H9 (cell line): Measurements from ENCODE around the gene IQGAP2. TPM values are rescaled to one million over a fixed set of nuclear protein-coding genes. Genes with fewer than 3 reads are reported as not detected.

Experiments
- DNase-seq: peaks from one replicate; pipeline ENCODE4 v3.0.0-alpha.2; 2017
- H2AFZ ChIP-seq: one replicate; pipeline ENCODE4 v1.6.1; 2013; ENCODE audit warnings: mild to moderate bottlenecking, low read length, control low read depth, moderate library complexity
- H2AK5ac ChIP-seq: 2 replicates; pipeline ENCODE4 v1.6.1; 2013; ENCODE audit warnings: low read length, control low read depth, mixed read lengths; ENCODE audit not compliant: insufficient read length
- H2BK120ac ChIP-seq: one replicate; pipeline ENCODE4 v1.6.1; 2013; ENCODE audit warnings: low read depth, mild to moderate bottlenecking, low read length, control low read depth, inconsistent platforms; ENCODE audit not compliant: poor library complexity, severe bottlenecking
- H2BK12ac ChIP-seq: 2 replicates; pipeline ENCODE4 v1.6.1; 2013; ENCODE audit warnings: low read length, control low read depth, mixed read lengths, low read depth; ENCODE audit not compliant: insufficient read length
- H2BK15ac ChIP-seq: 2 replicates; pipeline ENCODE4 v1.6.1; 2013; ENCODE audit warnings: low read depth, low read length, control low read depth
- H2BK20ac ChIP-seq: one replicate; pipeline ENCODE4 v1.6.1; 2013; ENCODE audit warnings: low read depth, mild to moderate bottlenecking, low read length, control low read depth, inconsistent platforms; ENCODE audit not compliant: poor library complexity, severe bottlenecking
- H2BK5ac ChIP-seq: 2 replicates; pipeline ENCODE4 v1.6.1; 2013; ENCODE audit warnings: low read length, control low read depth, mixed read lengths; ENCODE audit not compliant: insufficient read length
- H3K14ac ChIP-seq: 2 replicates; pipeline ENCODE4 v1.6.1; 2013; ENCODE audit warnings: low read length, control low read depth; ENCODE audit not compliant: insufficient read depth
- H3K18ac ChIP-seq: 2 replicates; pipeline ENCODE4 v1.6.1; 2013; ENCODE audit warnings: low read depth, mild to moderate bottlenecking, mixed read lengths, low read length, control low read depth; ENCODE audit not compliant: insufficient read length
- H3K23ac ChIP-seq: 2 replicates; pipeline ENCODE4 v1.6.1; 2013; ENCODE audit warnings: low read length, control low read depth, mixed read lengths, low read depth; ENCODE audit not compliant: insufficient read length
- H3K23me2 ChIP-seq: 2 replicates; pipeline ENCODE4 v1.6.1; 2013; ENCODE audit warnings: low read depth, mild to moderate bottlenecking, mixed read lengths, low read length, control low read depth; ENCODE audit not compliant: insufficient read length, poor library complexity, severe bottlenecking
- H3K27ac ChIP-seq: 2 replicates; pipeline ENCODE4 v1.5.1; 2013; ENCODE audit warnings: low read length, control low read depth, mixed read lengths, low read depth; ENCODE audit not compliant: insufficient read length
- H3K27me3 ChIP-seq: 2 replicates; pipeline ENCODE4 v1.6.1; 2013; ENCODE audit warnings: low read length, control low read depth, inconsistent platforms; ENCODE audit not compliant: insufficient read depth
- H3K4ac ChIP-seq: 2 replicates; pipeline ENCODE4 v1.6.1; 2013; ENCODE audit warnings: low read depth, mild to moderate bottlenecking, control low read depth, inconsistent platforms, low read length, moderate library complexity
- H3K4me1 ChIP-seq: 2 replicates; pipeline ENCODE4 v1.6.1; 2013; ENCODE audit warnings: low read length, control low read depth, inconsistent platforms; ENCODE audit not compliant: insufficient read depth
- H3K4me2 ChIP-seq: 2 replicates; pipeline ENCODE4 v1.6.1; 2013; ENCODE audit warnings: low read length, control low read depth, mixed read lengths; ENCODE audit not compliant: insufficient read length, insufficient read depth
- H3K56ac ChIP-seq: 2 replicates; pipeline ENCODE4 v1.6.1; 2013; ENCODE audit warnings: low read depth, mild to moderate bottlenecking, mixed read lengths, low read length, control low read depth; ENCODE audit not compliant: insufficient read length
- H3K79me1 ChIP-seq: 2 replicates; pipeline ENCODE4 v1.6.1; 2013; ENCODE audit warnings: low read depth, mild to moderate bottlenecking, moderate library complexity, low read length, control low read depth, inconsistent platforms; ENCODE audit not compliant: insufficient read depth, poor library complexity, severe bottlenecking
- H3K79me2 ChIP-seq: 2 replicates; pipeline ENCODE4 v1.6.1; 2013; ENCODE audit warnings: low read length, control low read depth, inconsistent platforms; ENCODE audit not compliant: insufficient read depth
- H3K9ac ChIP-seq: 2 replicates; pipeline ENCODE4 v1.6.1; 2013; ENCODE audit warnings: low read length, control low read depth, mixed read lengths; ENCODE audit not compliant: insufficient read length; ENCODE audit errors: extremely low read depth
- H3K9me3 ChIP-seq: one replicate; pipeline ENCODE4 v1.6.1; 2013; ENCODE audit warnings: low read depth, low read length, inconsistent platforms; ENCODE audit not compliant: control insufficient read depth
- H3T11ph ChIP-seq: one replicate; pipeline ENCODE4 v1.6.1; 2013; ENCODE audit warnings: mild to moderate bottlenecking, low read length, control low read depth, inconsistent platforms
- H4K20me1 ChIP-seq: one replicate; pipeline ENCODE4 v1.6.1; 2013; ENCODE audit not compliant: control insufficient read depth, insufficient read length, insufficient read depth
- H4K5ac ChIP-seq: 2 replicates; pipeline ENCODE4 v1.6.1; 2013; ENCODE audit warnings: low read depth, mild to moderate bottlenecking, mixed read lengths, low read length, control low read depth; ENCODE audit not compliant: insufficient read length
- H4K8ac ChIP-seq: replicated peaks from 2 replicates; pipeline ENCODE4 v1.6.1; 2013; ENCODE audit warnings: low read length, control low read depth, mixed read lengths, low read depth; ENCODE audit not compliant: insufficient read length
- H4K91ac ChIP-seq: 2 replicates; pipeline ENCODE4 v1.6.1; 2013; ENCODE audit warnings: low read depth, mild to moderate bottlenecking, moderate library complexity, mixed read lengths, low read length, control low read depth; ENCODE audit not compliant: insufficient read length
- H3K27ac Mint-ChIP-seq, 3 experiments: 2 replicates in 2 of 3; 3 replicates in 1 of 3; pipeline ENCODE4 v1.8.0; 2020 to 2021; ENCODE audit warnings: mixed read lengths in 3 of 3, mild to moderate bottlenecking in 1 of 3, moderate library complexity in 1 of 3
- H3K27me3 Mint-ChIP-seq: 2 replicates; pipeline ENCODE4 v1.8.0; 2021; ENCODE audit warnings: low read depth, mild to moderate bottlenecking, moderate library complexity, mixed read lengths
- H3K36me3 Mint-ChIP-seq, 3 experiments: 2 replicates in 2 of 3; 3 replicates in 1 of 3; pipeline ENCODE4 v1.8.0; 2020 to 2021; ENCODE audit warnings: low read depth in 3 of 3, mixed read lengths in 3 of 3; ENCODE audit not compliant: insufficient read depth in 1 of 3
- H3K4me1 Mint-ChIP-seq, 2 experiments: 2 replicates each; pipeline ENCODE4 v1.8.0; 2020; ENCODE audit warnings: mixed read lengths in 2 of 2
- H3K4me3 Mint-ChIP-seq, 2 experiments: 2 replicates in 1 of 2; 3 replicates in 1 of 2; pipeline ENCODE4 v1.8.0; 2020 to 2021; ENCODE audit warnings: mild to moderate bottlenecking in 2 of 2, mixed read lengths in 2 of 2, moderate library complexity in 1 of 2
- H3K9me3 Mint-ChIP-seq, 2 experiments: 2 replicates in 1 of 2; 3 replicates in 1 of 2; pipeline ENCODE4 v1.8.0; 2020; ENCODE audit warnings: mild to moderate bottlenecking in 2 of 2, mixed read lengths in 2 of 2, moderate library complexity in 1 of 2
- WGBS: extraction: QIAGEN DNeasy Blood & Tissue Kit; methylation state at CpG from one replicate; pipeline ENCODE4 v1.1.7; 2013; ENCODE audit warnings: missing lambda C conversion rate, low lambda C conversion rate, mixed read lengths; ENCODE audit not compliant: insufficient read length; ENCODE audit errors: extremely low coverage; 5-methylcytosine and 5-hydroxymethylcytosine counted together
- total RNA-seq: library from RNA; stranded (reverse); gene quantifications from 2 replicates; pipeline ENCODE4 v1.2.1, GENCODE V29; 2021
- TF ChIP-seq, protein P1 (sequence below): fragments of 200-600 bp; sonication (generic); conservative IDR thresholded peaks from 3 replicates; pipeline ENCODE4 v1.8.0; 2021; ENCODE audit warnings: antibody characterized with exemption, mild to moderate bottlenecking

Gene IQGAP2
- total RNA-seq, 1 experiment from 2014 or later = 22.5 TPM

DNA sequence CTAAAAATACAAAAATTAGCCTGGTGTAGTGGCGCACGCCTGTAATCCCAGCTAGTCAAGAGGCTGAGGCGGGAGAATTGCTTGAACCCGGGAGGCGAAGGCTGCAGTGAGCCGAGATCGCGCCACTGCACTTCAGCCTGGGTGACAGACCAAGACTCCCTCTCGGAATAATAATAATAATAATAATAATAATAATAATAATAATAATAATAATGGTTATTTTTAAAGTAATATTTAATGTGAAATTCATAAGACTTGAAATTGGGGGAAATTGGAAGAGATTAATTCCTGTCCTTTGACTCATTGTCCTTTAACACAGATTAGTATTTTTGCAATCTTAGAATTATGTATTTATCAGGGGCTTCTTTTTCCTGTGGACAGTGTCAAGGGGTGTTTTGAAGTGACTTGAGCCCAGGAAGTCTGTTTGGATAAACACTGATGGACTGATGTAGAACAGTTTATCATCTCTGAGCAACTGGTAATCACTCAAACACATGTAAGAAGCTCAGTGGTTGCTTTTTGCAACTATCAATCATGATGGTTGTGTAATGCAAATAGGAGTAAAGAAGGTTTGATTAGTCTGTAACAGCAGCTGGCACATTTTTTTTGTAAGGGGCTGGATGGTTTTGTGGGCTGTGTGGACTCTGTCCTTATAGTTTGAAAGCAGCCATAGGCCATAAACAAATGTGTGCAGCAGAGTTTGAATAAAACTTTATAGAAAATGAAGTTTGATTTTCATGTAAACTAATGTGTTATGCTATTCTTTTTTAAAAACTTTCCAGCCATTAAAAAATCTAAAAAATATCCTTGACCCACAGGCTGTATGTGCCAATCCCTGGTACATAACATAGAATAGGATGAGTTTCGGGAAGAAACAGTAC, 126.6 kb downstream of the IQGAP2 start:
- peaks cover 14% of the 10 kb centered on the region for H3K4me1 ChIP-seq
- no peaks in the 10 kb centered on the region for H3K9me3 ChIP-seq
- H3K9ac ChIP-seq = no peak overlapping the region
- no peak overlapping the region for H4K8ac ChIP-seq
- no peak overlapping the region for H3K27ac ChIP-seq
- H2AK5ac ChIP-seq = no peak overlapping the region
- no peak for DNase-seq
- H3K36me3 Mint-ChIP-seq = peaks cover 0 to 5% (median 4%) of the 10 kb centered on the region in 3 experiments; a peak in 4 of 7 replicates
- no peak overlapping the region for H3K4ac ChIP-seq
- no peak overlapping the region for H2BK12ac ChIP-seq
- H2AFZ ChIP-seq = no peak overlapping the region
- peaks cover 0 to 3% of the 10 kb centered on the region in 2 experiments; a peak in 1 of 5 replicates for H3K9me3 Mint-ChIP-seq
- H3K79me1 ChIP-seq = peaks cover 7% of the 10 kb centered on the region
- no peak overlapping the region for H2BK15ac ChIP-seq
- no peak overlapping the region for H3K14ac ChIP-seq
- no peak overlapping the region for H2BK120ac ChIP-seq
- H3K4me3 Mint-ChIP-seq = no peak overlapping the region
- no peaks in the 10 kb centered on the region for H3K27me3 ChIP-seq
- H3K56ac ChIP-seq = no peak overlapping the region
- H3K23me2 ChIP-seq = peaks cover 3% of the 10 kb centered on the region
- no peak overlapping the region for H2BK5ac ChIP-seq
- TF ChIP-seq, protein P1, sequence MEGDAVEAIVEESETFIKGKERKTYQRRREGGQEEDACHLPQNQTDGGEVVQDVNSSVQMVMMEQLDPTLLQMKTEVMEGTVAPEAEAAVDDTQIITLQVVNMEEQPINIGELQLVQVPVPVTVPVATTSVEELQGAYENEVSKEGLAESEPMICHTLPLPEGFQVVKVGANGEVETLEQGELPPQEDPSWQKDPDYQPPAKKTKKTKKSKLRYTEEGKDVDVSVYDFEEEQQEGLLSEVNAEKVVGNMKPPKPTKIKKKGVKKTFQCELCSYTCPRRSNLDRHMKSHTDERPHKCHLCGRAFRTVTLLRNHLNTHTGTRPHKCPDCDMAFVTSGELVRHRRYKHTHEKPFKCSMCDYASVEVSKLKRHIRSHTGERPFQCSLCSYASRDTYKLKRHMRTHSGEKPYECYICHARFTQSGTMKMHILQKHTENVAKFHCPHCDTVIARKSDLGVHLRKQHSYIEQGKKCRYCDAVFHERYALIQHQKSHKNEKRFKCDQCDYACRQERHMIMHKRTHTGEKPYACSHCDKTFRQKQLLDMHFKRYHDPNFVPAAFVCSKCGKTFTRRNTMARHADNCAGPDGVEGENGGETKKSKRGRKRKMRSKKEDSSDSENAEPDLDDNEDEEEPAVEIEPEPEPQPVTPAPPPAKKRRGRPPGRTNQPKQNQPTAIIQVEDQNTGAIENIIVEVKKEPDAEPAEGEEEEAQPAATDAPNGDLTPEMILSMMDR = no peak
- H2BK20ac ChIP-seq = no peak overlapping the region
- H4K5ac ChIP-seq = no peak overlapping the region
- no peak overlapping the region for H3K27ac Mint-ChIP-seq
- H3K4me2 ChIP-seq = no peak overlapping the region
- no peaks in the 10 kb centered on the region for H4K20me1 ChIP-seq
- no peak overlapping the region for H4K91ac ChIP-seq
- no peaks in the 10 kb centered on the region for H3K27me3 Mint-ChIP-seq
- H3K18ac ChIP-seq = no peak overlapping the region
- WGBS = no CpG with 5 or more reads among the region's 10 CpGs
- H3K4me1 Mint-ChIP-seq = peaks cover 35 to 43% of the 10 kb centered on the region in 2 experiments
- no peak overlapping the region for H3T11ph ChIP-seq
- no peak overlapping the region for H3K23ac ChIP-seq
- H3K79me2 ChIP-seq = peaks cover 4% of the 10 kb centered on the region; the same call in 1 of the 2 replicates
